Liver (tissue), 9 donors: ENCODE results near the gene DCHS2. TPM values are rescaled to one million over a fixed set of nuclear protein-coding genes. Genes with fewer than 3 reads are reported as not detected.

Experiments used
- DNase-seq: peaks from one replicate; pipeline ENCODE4 v3.0.0-alpha.2; 2017; ENCODE audit warnings: low spot score
- H3K27ac ChIP-seq, 2 donors: one replicate each; pipeline ENCODE4 v1.7.0; 2013; ENCODE audit warnings: inconsistent platforms in 2 of 2, low read length in 2 of 2, control low read depth in 1 of 2, low read depth in 1 of 2, mild to moderate bottlenecking in 1 of 2
- H3K27me3 ChIP-seq, 4 donors: one replicate each; pipeline versions ENCODE4 v1.6.1 to v1.7.0; 2013; ENCODE audit warnings: low read length in 3 of 4, inconsistent platforms in 1 of 4, mild to moderate bottlenecking in 1 of 4, moderate library complexity in 1 of 4; ENCODE audit not compliant: control insufficient read depth in 4 of 4, insufficient read depth in 4 of 4
- H3K36me3 ChIP-seq, 4 donors: one replicate each; pipeline versions ENCODE4 v1.6.1 to v1.7.0; 2013; ENCODE audit warnings: low read length in 3 of 4, mild to moderate bottlenecking in 3 of 4, low read depth in 1 of 4, moderate library complexity in 1 of 4; ENCODE audit not compliant: control insufficient read depth in 4 of 4, insufficient read depth in 3 of 4
- H3K4me1 ChIP-seq, 4 donors: one replicate each; pipeline versions ENCODE4 v1.6.1 to v1.7.0; 2013; ENCODE audit warnings: low read length in 3 of 4, mild to moderate bottlenecking in 3 of 4, moderate library complexity in 1 of 4; ENCODE audit not compliant: control insufficient read depth in 4 of 4, insufficient read depth in 4 of 4
- H3K4me3 ChIP-seq, 3 donors: one replicate each; pipeline versions ENCODE4 v1.6.1 to v1.7.0; 2013; ENCODE audit warnings: low read length in 3 of 3, control low read depth in 1 of 3, low read depth in 1 of 3, mild to moderate bottlenecking in 1 of 3
- H3K9ac ChIP-seq, 2 donors: one replicate each; pipeline ENCODE4 v1.7.0; 2013; ENCODE audit warnings: low read length in 2 of 2, mild to moderate bottlenecking in 2 of 2, moderate library complexity in 2 of 2, control low read depth in 1 of 2, low read depth in 1 of 2
- H3K9me3 ChIP-seq, 4 donors: one replicate each; pipeline versions ENCODE4 v1.6.1 to v1.7.0; 2013; ENCODE audit warnings: low read length in 3 of 4; ENCODE audit not compliant: control insufficient read depth in 4 of 4
- EGR1 ChIP-seq, 2 donors: IDR thresholded peaks; 2 replicates each; pipeline ENCODE4 v1.6.1; 2016 to 2018; ENCODE audit warnings: antibody characterized with exemption in 2 of 2, low read depth in 2 of 2
- FOXA1 ChIP-seq: IDR thresholded peaks from 2 replicates; pipeline ENCODE4 v1.6.1; 2016; ENCODE audit warnings: antibody characterized with exemption
- FOXA2 ChIP-seq: IDR thresholded peaks from 2 replicates; pipeline ENCODE4 v1.6.1; 2016; ENCODE audit warnings: antibody characterized with exemption
- GABPA ChIP-seq, 2 donors: IDR thresholded peaks in 1 of 2; conservative IDR thresholded peaks in 1 of 2; 2 replicates each; pipeline ENCODE4 v1.6.1; 2016; ENCODE audit warnings: antibody characterized with exemption in 2 of 2, mild to moderate bottlenecking in 1 of 2, moderate library complexity in 1 of 2
- HNF4A ChIP-seq, 2 donors: conservative IDR thresholded peaks; 2 replicates each; pipeline ENCODE4 v1.6.1; 2016; ENCODE audit warnings: antibody characterized with exemption in 2 of 2, mild to moderate bottlenecking in 2 of 2
- HNF4G ChIP-seq: IDR thresholded peaks from 2 replicates; pipeline ENCODE4 v1.6.1; 2016; ENCODE audit warnings: antibody characterized with exemption
- JUND ChIP-seq, 2 donors: IDR thresholded peaks; 2 replicates each; pipeline ENCODE4 v1.6.1; 2016; ENCODE audit warnings: antibody characterized with exemption in 2 of 2
- NR2F2 ChIP-seq: IDR thresholded peaks from 2 replicates; pipeline ENCODE4 v1.6.1; 2016; ENCODE audit warnings: antibody characterized with exemption
- RAD21 ChIP-seq, 2 donors: IDR thresholded peaks; 2 replicates each; pipeline ENCODE4 v1.6.1; 2016; ENCODE audit warnings: antibody characterized with exemption in 2 of 2, mild to moderate bottlenecking in 2 of 2
- RXRA ChIP-seq, 2 donors: IDR thresholded peaks; 2 replicates each; pipeline ENCODE4 v1.6.1; 2017 to 2018; ENCODE audit warnings: antibody characterized with exemption in 2 of 2, mild to moderate bottlenecking in 1 of 2
- SP1 ChIP-seq: IDR thresholded peaks from 2 replicates; pipeline ENCODE4 v1.6.1; 2018; ENCODE audit warnings: antibody characterized with exemption, mild to moderate bottlenecking
- TAF1 ChIP-seq: conservative IDR thresholded peaks from 2 replicates; pipeline ENCODE4 v1.6.1; 2016; ENCODE audit warnings: antibody characterized with exemption, mild to moderate bottlenecking
- YY1 ChIP-seq: IDR thresholded peaks from 2 replicates; pipeline ENCODE4 v1.6.1; 2016; ENCODE audit warnings: antibody characterized with exemption, mild to moderate bottlenecking
- WGBS: extraction: QIAGEN DNeasy Blood & Tissue Kit; methylation state at CpG from one replicate; pipeline ENCODE4 v1.1.7; 2013; 5-methylcytosine and 5-hydroxymethylcytosine counted together
- polyA plus RNA-seq, 2 donors: library from polyadenylated mRNA; stranded (reverse) in 1 of 2; unstranded in 1 of 2; fragments of 200-250 nt in 1 of 2; fragments of >200 nt in 1 of 2; fragmentation: Nextera tagmentation in 1 of 2; extraction: Ambion mirVana in 1 of 2; gene quantifications; one replicate each; pipeline versions ENCODE4 v1.2.1 to v1.2.3, GENCODE V29; 2013 to 2015
- total RNA-seq, 2 donors: library from RNA; depleted of rRNA; stranded (reverse); fragments of >200 nt; gene quantifications; one replicate each; pipeline ENCODE4 v1.2.3, GENCODE V29; 2014
- TF ChIP-seq, protein P1 (sequence below): fragments of 150-350 bp; IDR thresholded peaks from 2 replicates; pipeline ENCODE4 v1.5.1; 2017; ENCODE audit warnings: improper control_type of control experiment, low read depth, low read length; ENCODE audit not compliant: missing input control
- TF ChIP-seq, protein P2 (sequence below): IDR thresholded peaks from 2 replicates; pipeline ENCODE4 v1.6.1; 2016; ENCODE audit warnings: antibody characterized with exemption
- TF ChIP-seq, protein P3 (sequence below): IDR thresholded peaks from 2 replicates; pipeline ENCODE4 v1.6.1; 2016; ENCODE audit warnings: antibody characterized with exemption
- donor health status: healthy.
- donor health status: healthy.
- donor health status: healthy.
- donor health status: healthy.
- donor health status: healthy.

Gene DCHS2
- total and polyA plus RNA-seq, 4 donors = 0.07 to 0.50 (median 0.09) TPM; not detected in 1

DNA sequence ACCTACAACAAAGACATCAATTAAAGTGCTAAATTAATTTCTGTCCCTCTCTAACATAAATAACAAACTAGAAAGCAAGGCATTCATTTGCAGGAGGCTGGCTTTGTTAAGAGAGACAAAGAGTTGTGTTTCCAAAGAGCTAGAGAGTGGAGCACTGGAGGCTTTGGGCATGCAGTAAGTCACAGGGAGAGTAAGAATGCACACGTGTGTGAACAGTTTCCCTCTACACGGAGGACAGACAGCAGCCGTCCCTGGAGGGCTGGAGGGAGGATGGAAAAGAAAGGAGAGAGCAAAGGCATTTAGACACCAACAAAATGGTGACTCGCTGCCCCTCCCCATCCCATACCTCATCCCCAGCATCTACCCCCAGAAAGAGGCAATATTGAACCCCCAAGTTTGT, 20.4 kb upstream of the DCHS2 start:
- no peak overlapping the region for H3K4me3 ChIP-seq
- no peak overlapping the region for H3K27ac ChIP-seq
- no peaks in the 10 kb centered on the region for H3K36me3 ChIP-seq
- H3K9me3 ChIP-seq = no peaks in the 10 kb centered on the region
- WGBS = 59% methylated on average over 4 of the region's 4 CpGs
- DNase-seq = no peak
- H3K4me1 ChIP-seq = peaks cover 0 to 2% (median 0%) of the 10 kb centered on the region in 4 donors
- TF ChIP-seq YY1 (no peak), HNF4G (no peak), EGR1 (IDR thresholded peaks at IDR 0.05; ENCODE audit: low read depth in 2 of 2) (no peak), RXRA (IDR thresholded peaks at IDR 0.05) (no peak), JUND (IDR thresholded peaks at IDR 0.05) (no peak), NR2F2 (no peak), FOXA1 (no peak), SP1 (no peak)
- TF ChIP-seq, protein P1, sequence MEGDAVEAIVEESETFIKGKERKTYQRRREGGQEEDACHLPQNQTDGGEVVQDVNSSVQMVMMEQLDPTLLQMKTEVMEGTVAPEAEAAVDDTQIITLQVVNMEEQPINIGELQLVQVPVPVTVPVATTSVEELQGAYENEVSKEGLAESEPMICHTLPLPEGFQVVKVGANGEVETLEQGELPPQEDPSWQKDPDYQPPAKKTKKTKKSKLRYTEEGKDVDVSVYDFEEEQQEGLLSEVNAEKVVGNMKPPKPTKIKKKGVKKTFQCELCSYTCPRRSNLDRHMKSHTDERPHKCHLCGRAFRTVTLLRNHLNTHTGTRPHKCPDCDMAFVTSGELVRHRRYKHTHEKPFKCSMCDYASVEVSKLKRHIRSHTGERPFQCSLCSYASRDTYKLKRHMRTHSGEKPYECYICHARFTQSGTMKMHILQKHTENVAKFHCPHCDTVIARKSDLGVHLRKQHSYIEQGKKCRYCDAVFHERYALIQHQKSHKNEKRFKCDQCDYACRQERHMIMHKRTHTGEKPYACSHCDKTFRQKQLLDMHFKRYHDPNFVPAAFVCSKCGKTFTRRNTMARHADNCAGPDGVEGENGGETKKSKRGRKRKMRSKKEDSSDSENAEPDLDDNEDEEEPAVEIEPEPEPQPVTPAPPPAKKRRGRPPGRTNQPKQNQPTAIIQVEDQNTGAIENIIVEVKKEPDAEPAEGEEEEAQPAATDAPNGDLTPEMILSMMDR = no peak
- peaks cover 0 to 2% (median 0%) of the 10 kb centered on the region in 4 donors for H3K27me3 ChIP-seq
- no peak overlapping the region for H3K9ac ChIP-seq

DNA sequence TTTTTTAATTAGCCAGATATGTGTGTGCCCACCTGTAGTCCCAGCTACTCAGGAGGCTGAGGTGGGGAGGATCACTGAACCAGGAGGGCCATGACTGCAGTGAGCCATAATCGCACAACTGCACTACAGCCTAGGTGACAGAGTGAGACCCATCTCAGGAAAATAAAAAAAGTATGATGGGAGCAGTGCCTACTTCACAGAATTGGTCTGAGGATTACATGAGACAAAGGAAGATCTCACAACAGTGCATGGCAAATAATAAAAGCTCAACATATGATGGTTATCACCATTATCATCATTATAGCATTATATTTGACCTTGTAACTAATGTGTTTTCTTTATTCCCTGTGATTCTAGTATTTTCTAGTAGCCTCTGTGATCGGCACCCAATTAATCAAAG, 19.9 kb upstream of the DCHS2 start:
- TF ChIP-seq, protein P2, sequence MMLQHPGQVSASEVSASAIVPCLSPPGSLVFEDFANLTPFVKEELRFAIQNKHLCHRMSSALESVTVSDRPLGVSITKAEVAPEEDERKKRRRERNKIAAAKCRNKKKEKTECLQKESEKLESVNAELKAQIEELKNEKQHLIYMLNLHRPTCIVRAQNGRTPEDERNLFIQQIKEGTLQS = no peak
- TF ChIP-seq FOXA1 (no peak), HNF4A (conservative IDR thresholded peaks at IDR 0.05) (no peak), HNF4G (no peak), FOXA2 (no peak), SP1 (no peak), RXRA (IDR thresholded peaks at IDR 0.05) (no peak)

DNA sequence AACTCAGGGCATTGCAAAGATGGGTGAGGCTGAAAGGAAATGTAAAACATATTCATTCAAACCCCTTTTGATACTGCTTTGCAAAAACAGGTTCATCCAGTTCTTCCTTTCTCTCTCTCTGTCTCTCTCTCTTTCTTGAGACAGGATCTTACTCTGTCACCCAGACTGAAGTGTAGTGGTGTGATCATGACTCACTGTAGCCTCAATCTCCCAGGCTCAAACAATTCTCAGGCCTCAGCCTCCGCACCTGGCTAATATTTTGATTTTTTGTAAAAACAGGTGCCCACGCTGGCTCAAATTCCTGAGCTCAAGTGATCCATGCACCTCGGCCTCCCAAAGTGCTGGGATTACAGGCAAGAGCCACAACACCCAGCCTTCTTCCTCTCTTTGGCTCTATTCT, 15.6 kb upstream of the DCHS2 start:
- Histone ChIP-seq H3K4me1 (no peaks in the 10 kb centered on the region), H3K9me3 (no peaks in the 10 kb centered on the region), H3K9ac (no peak overlapping the region), H3K36me3 (no peaks in the 10 kb centered on the region), H3K27ac (no peak overlapping the region), H3K27me3 (peaks cover 0 to 3% (median 0%) of the 10 kb centered on the region in 4 donors), H3K4me3 (no peak overlapping the region)
- DNase-seq = no peak
- no peak for TF ChIP-seq HNF4G
- 86% methylated on average over 3 of the region's 3 CpGs for WGBS

More for the DNA sequence above, 19.9 kb upstream of the DCHS2 start:
- Histone ChIP-seq H3K27me3 (peaks cover 0 to 2% (median 0%) of the 10 kb centered on the region in 4 donors), H3K4me1 (peaks cover 0 to 2% (median 0%) of the 10 kb centered on the region in 4 donors), H3K4me3 (no peak overlapping the region), H3K9ac (no peak overlapping the region), H3K9me3 (no peaks in the 10 kb centered on the region), H3K27ac (no peak overlapping the region), H3K36me3 (no peaks in the 10 kb centered on the region)
- 64% methylated on average over 2 of the region's 2 CpGs for WGBS
- DNase-seq = no peak

DNA sequence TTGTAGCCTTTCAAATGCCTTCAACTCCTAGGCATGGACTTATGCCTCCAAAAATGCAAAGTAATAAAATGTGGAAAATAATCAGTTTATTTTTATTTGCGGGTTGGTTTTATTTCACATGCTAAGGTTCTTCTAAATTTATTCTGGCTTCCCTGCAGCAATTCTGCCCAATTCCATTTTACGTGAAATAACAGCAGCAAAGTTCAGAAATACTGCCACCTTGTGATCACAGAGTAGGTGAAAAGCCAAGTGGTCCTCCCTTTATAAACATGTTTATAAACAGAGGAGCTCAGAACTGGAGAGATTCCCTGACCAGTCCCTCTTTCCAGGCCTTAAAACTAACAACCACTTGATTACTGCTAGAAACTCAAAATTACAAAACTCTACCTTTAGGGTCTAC, 14.7 kb upstream of the DCHS2 start:
- Histone ChIP-seq H3K9ac (no peak overlapping the region), H3K4me1 (no peaks in the 10 kb centered on the region), H3K36me3 (no peaks in the 10 kb centered on the region), H3K27ac (no peak overlapping the region), H3K4me3 (no peak overlapping the region), H3K27me3 (peaks cover 0 to 3% (median 0%) of the 10 kb centered on the region in 4 donors), H3K9me3 (no peaks in the 10 kb centered on the region)
- WGBS = 7% methylated on average over 2 of the region's 2 CpGs
- DNase-seq = no peak
- TF ChIP-seq, protein P1 = peak; percentile 56
- TF ChIP-seq EGR1 (IDR thresholded peaks at IDR 0.05; ENCODE audit: low read depth in 2 of 2) = no peak
- TF ChIP-seq RAD21 (IDR thresholded peaks at IDR 0.05) = peak; percentile 81 to 85
- no peak for TF ChIP-seq FOXA2
- TF ChIP-seq SP1 = no peak
- TF ChIP-seq TAF1 = no peak
- TF ChIP-seq RXRA (IDR thresholded peaks at IDR 0.05) = peak; percentile 16 to 25
- TF ChIP-seq FOXA1 = no peak
- no peak for TF ChIP-seq GABPA (IDR thresholded peaks at IDR 0.05 in 1 of 2, conservative IDR thresholded peaks at IDR 0.05 in 1 of 2)
- TF ChIP-seq, protein P3, sequence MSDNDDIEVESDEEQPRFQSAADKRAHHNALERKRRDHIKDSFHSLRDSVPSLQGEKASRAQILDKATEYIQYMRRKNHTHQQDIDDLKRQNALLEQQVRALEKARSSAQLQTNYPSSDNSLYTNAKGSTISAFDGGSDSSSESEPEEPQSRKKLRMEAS = no peak
- TF ChIP-seq NR2F2 = no peak
